IPS-11a (cell line): ENCODE data around the gene SND1.

Experiments
- H3K4me3 ChIP-seq: one replicate; pipeline ENCODE4 v1.5.1; 2013; ENCODE audit warnings: low read depth, low read length, control low read depth

Gene SND1

GRCh38 chr7:127924874-127925273, 272.9 kb downstream of the SND1 start:
- H3K4me3 ChIP-seq, result no peak overlapping the region

GRCh38 chr7:127927348-127927696, 275.3 kb downstream of the SND1 start:
- H3K4me3 ChIP-seq, result no peak overlapping the region

- no peak overlapping the region for H3K4me3 ChIP-seq
These were observed 276.2 kb downstream of the SND1 start for GRCh38 chr7:127928222-127928621.

DNA sequence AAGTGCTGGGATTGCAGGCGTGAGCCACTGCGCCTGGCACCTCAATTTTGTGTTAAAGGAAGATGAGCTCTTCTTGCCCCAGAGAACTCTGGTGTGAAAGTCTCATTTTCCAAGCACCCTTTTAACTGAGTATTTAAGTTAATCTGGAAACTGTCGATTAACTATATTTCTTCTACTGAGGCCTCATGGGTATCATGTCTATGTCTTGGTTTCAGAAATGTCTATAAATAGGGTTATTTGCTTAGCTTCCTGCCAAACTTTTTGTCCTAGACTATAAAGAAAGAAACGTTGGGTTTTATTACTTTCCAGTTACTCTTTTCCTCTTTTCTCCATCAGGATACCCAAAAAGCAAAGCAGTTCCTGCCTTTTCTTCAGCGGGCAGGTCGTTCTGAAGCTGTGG, 276.9 kb downstream of the SND1 start:
- no peak overlapping the region for H3K4me3 ChIP-seq

DNA sequence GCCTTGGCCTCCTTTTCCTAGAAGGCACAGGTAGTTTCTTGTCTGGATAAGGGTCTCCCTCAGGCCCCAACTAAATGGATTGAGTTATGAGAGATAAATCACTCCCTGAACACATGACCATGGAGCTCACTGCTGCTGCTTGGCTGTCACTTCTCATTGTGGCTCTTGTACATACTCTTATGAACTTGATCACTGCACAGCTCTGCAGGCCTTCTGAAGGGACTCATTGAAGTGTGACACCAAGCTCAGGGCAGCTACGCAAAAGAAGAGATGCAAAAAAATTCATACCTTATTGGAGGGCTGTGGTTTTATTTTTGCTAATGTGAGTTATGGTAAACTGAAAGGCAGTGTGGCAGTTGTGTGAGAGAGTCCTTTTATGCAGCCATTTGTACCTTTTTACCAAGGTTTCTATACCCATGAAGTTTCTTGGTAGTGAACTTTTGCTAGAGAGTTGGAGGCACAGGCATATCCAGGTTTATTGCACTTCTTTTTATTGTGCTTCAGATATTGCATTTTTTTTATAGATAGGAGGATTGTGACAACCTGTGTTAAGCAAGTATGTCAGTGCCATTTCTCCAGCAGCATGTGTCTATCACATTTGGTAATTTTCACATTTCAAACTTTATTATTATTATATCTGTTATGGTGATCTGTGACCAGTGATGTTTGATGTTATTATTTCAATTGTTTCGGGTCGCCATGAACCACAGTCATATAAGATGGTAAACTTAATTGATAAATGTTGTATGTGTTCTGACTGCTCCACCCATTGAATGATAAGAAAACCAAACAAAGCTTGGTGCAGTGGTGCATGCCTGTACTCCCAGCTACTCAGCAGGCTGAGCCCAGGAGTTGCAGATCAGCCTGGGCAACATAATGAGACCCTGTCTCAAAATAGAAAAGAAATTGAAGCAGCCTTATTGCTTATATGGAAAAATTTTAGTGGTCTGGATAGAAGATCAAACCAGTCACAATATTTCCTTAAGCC, 278.6 kb downstream of the SND1 start:
- H3K4me3 ChIP-seq, result no peak overlapping the region

DNA sequence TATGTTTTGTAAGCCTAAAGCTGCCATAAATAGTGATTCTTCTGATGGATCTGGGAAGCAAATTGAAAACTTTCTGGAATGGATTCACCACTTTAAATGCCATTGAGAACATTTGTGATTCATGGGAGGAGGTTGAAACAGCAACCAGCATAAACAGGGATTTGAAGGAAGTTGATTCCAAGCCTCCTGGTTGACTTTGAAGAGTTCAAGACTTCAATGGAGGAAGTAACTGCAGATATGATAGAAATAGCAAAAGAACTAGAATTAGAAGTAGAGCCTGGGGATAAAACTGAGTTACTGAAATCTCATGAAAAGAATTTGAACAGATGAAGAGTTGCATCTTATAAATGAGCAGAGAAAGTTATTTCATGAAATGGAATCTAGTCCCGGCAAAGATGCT, 280.1 kb downstream of the SND1 start:
- H3K4me3 ChIP-seq, result no peak overlapping the region

GRCh38 chr7:127932496-127932895, 280.5 kb downstream of the SND1 start:
- no peak overlapping the region for H3K4me3 ChIP-seq

GRCh38 chr7:127933146-127933545, 281.2 kb downstream of the SND1 start:
- H3K4me3 ChIP-seq, result no peak overlapping the region

DNA sequence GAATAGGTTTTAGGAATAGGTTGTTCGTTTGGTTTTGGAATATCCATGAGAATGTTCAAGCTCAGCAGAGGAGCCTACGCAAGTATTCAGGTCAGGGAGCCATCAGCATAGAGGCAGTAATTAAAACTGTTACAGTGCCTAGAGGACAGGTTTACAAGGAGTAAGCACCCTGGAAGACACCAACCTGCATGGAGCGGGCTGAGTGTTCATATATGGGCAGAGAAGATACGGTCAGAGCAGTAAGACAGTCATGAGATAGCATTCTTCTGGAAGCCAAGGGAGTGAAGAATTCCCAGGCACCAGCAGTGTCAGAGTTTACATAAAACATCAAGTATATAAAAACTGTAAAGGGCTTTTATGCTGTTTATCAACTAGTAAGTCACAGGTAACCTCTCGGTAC, 282.7 kb downstream of the SND1 start:
- H3K4me3 ChIP-seq, result no peak overlapping the region

DNA sequence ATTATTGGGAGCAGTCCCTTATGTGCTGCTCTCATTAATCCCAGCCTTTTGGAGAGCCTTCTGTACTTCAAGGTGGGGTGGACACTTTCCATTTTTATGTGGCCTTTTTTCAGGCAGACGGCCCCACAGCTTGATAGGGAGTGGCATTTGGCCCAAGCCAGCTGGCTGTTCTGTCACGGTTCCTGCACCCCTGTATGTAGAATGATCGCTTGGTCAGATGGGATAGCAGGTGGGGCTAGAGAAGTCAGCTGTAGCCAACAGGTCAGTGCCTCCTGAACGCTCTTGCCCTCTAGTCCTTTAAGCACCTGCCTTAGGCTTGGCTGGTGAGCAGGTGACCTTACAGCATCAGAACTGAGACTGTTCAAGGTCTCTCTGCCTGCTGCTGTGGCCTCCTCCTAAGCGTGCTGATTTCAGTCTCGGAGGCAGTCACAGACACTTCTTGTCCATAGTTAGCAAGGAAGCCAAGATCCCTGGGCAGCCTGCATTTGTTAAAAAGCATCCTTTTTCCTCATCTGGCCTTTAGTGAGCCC, 283.9 kb downstream of the SND1 start:
- H3K4me3 ChIP-seq, result no peak overlapping the region

DNA sequence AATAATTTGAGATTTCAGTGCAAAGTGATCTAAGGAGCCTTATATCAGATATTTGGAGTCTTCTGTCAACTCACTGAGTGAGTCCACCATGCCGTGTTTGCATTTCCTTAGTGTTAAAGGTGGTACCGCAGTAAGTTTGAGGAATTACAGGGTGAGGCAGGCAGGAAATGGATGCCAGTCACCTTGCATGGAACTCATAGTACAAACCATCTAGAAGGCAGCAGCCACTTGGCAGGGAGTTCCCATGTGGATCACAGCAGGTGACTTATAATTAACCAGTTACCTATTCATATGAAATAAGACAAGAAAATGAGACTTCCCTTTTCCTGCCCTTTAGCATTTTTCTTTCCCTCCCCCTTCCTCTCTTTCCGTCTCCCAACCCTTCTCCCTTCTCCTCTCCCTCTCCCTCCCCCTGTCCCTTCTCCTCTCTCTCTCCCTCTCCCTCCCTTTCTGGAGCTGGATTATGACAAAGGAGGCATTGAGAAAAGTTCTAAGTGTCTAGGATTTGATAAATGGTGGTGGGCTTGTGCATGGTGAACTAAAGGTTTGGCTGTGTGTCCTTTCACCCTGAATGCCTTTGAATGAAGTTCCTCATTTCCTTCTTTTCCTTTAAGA, 285.2 kb downstream of the SND1 start:
- no peak overlapping the region for H3K4me3 ChIP-seq

DNA sequence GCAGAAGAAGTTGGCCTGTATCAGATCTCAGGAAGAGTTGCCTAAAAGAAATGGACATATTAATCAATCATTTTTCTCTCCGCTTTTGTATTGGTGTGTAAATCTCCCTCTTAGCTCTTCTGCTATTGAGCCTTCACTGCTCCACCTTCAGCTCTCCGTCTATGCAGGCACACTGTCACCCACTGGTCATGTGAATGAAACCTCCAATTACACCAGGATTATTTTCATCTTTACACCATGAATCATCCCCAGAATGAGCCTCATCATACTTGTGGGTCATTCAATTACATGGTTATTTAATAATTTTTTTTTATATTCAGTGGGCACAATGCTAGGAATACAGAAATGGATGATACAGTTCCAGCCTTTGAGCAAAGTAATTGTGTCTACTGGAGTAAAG, 286.6 kb downstream of the SND1 start:
- no peak overlapping the region for H3K4me3 ChIP-seq

- no peak overlapping the region for H3K4me3 ChIP-seq
These were observed 288.6 kb downstream of the SND1 start for GRCh38 chr7:127940381-127941160.

DNA sequence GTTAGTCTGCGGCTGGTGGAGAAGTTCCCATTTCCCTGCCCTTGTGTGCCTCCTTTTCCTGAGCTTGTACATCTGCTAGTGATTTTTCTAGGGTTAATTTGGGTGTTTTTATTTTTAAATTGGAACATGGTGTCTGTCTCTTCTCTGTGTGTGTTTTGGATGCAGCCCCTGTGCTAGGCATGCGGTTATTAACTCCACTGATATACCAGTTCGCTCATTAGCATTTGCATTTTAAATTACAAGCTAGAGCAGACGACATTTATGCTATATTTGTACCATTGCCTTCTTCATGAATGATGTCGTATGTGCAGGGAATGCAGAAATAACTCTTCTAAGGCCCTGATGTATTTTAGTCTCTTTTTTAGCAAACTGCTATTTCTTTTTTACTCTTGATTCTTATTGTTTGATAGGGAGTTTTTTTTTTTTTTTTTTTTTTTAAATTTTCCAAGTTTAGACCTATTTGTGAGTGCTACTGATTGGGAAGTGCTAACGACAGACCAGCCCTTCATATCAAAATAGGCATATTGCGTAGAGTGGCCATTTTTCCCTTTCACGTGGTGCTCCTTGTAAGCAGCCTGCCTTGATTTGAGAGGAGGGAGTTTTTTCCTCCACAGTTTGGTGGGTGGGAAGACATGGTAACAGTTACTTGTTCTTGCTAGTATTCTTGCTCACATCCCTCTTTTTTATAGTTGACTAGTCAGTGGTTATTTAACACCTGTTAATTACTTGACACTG, 289.6 kb downstream of the SND1 start:
- H3K4me3 ChIP-seq, result no peak overlapping the region

GRCh38 chr7:127943541-127944521, 291.8 kb downstream of the SND1 start:
- no peak overlapping the region for H3K4me3 ChIP-seq

GRCh38 chr7:127946111-127946510, 294.1 kb downstream of the SND1 start:
- no peak overlapping the region for H3K4me3 ChIP-seq

DNA sequence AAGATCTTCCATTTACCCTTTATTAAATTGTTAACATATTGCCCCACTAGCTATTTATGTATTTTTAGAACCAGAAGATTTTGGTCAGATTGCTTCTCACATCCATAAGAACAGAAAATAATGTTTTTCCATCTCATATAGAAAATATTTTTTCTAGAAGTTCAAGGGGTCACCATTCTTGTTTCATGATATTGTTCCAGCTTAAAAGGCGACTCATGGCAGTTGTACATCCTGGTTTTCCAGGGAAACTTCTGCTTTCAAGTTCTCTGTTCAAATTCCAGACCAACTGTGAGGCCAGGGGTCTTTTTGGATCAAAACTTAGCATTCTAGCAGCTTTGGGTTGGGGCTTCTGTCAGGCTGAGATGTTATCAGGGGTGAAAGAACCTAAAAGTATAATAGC, 294.9 kb downstream of the SND1 start:
- H3K4me3 ChIP-seq, result no peak overlapping the region

DNA sequence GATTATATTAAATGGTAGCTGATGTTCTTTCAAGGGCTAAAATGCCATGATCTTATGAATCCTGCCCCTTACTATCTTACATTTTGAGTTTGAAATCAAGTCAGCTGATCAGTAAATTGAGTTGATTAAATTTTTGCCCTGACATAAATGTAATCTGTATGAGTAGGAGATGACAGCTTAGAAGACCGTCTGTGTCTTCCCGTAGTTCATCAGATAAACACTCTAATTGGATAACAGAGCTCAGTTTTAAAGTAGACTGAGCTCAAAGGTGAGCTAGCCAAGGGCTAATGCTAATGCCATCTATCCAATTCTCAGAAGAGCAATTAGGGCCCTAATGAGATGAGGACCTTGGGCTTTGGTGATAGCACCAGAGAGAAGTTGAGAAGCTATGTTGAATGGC, 296.3 kb downstream of the SND1 start:
- H3K4me3 ChIP-seq, result no peak overlapping the region

- no peak overlapping the region for H3K4me3 ChIP-seq
These were observed 296.9 kb downstream of the SND1 start for GRCh38 chr7:127948930-127949329.
